ENCODE measurements around the gene CERK. TPM values are rescaled to one million over a fixed set of nuclear protein-coding genes. Genes with fewer than 3 reads are reported as not detected.

Gene CERK
- polyA plus RNA-seq, 1 of the 3 experiments (the other 2 are of a cell fraction): 32.6 TPM

DNA sequence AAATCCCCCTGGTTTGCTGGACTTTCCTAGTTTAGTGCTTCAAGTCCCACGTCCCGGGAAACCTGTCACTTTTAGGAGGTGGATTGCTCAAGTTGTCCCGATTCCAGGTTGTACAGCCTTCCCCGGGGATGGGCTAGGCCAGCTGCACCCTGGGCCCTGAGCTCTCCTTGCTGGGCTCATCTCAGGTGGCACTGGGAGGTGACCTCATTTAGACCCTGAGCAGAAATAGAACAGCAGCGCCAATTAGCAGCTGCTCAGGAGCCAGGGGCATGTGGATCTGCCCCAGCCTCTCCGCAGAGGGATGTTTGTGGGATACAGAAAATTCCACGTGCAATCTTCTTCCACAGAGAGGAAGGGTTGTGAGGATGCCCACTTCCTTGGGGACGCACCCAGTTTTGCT, 9.6 kb upstream of the CERK start (continued):
- TF ChIP-seq, protein P1, sequence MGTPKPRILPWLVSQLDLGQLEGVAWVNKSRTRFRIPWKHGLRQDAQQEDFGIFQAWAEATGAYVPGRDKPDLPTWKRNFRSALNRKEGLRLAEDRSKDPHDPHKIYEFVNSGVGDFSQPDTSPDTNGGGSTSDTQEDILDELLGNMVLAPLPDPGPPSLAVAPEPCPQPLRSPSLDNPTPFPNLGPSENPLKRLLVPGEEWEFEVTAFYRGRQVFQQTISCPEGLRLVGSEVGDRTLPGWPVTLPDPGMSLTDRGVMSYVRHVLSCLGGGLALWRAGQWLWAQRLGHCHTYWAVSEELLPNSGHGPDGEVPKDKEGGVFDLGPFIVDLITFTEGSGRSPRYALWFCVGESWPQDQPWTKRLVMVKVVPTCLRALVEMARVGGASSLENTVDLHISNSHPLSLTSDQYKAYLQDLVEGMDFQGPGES (IDR thresholded peaks at IDR 0.05; ENCODE audit: low read depth, low read length): no peak

DNA sequence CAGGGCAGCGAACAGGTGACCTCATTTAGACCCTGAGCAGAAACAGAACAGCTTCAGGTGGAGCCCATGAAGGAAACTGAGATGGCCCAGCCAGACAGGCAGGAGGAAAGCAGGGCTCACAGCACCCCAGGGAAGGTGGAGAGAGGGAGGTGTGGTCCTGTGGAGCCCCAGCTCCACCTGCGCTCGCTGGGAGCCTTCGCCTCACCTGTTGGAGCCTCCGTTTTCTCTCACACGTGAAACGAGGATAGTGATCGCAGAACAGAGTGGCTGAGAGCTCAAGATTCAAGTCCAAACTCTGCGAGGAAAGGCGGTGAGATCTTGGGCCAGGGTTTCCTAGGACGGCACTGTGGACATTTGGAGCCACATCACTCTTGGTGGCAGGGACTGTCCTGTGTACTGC, 8.6 kb upstream of the CERK start:
- POLR2A ChIA-PET: no interaction called here
- Histone ChIP-seq H2AFZ (ENCODE audit: low read depth) (no peak overlapping the region), H3K4me2 (no peak overlapping the region), H3K9me2 (no peaks in the 10 kb centered on the region), H3K27ac (ENCODE audit: low read depth in 2 of 2, low read length in 1 of 2) (no peak overlapping the region), H3K36me3 (replicated peaks in 1 of 2; ENCODE audit: control insufficient read depth in 1 of 2, insufficient read depth in 2 of 2, low read length in 1 of 2) (no peaks in the 10 kb centered on the region), H3K9ac (no peak overlapping the region), H3K4me3 (ENCODE audit: low read depth in 2 of 2, low read length in 1 of 2) (no peak overlapping the region), H3F3A (replicated peaks; ENCODE audit: insufficient read depth) (no peaks in the 10 kb centered on the region), H3K79me2 (ENCODE audit: insufficient read depth) (no peaks in the 10 kb centered on the region), H3K27me3 (ENCODE audit: insufficient read depth) (no peaks in the 10 kb centered on the region), H4K20me1 (ENCODE audit: insufficient read depth) (no peaks in the 10 kb centered on the region), H3K4me1 (ENCODE audit: control insufficient read depth in 1 of 2, insufficient read depth in 2 of 2, low read depth in 1 of 2, low read length in 1 of 2) (peaks cover 11 to 23% of the 10 kb centered on the region in 2 experiments; a peak in 2 of 4 replicates), H3K9me3 (no peaks in the 10 kb centered on the region)
- no peak for DNase-seq
- CTCF ChIA-PET: interaction anchor here (1.1 kb wide), 1 partner anchor 12 kb away, joined by 3 read pairs; no protein-coding TSS in a partner anchor
- 97% methylated on average over 6 of the region's 11 CpGs for WGBS (ENCODE audit: low lambda C conversion rate)
- TF ChIP-seq EP300 (IDR thresholded peaks at IDR 0.05; ENCODE audit: borderline replicate concordance in 1 of 2, low read depth in 1 of 2, low read length in 1 of 2): no peak
- TF ChIP-seq, protein P2, sequence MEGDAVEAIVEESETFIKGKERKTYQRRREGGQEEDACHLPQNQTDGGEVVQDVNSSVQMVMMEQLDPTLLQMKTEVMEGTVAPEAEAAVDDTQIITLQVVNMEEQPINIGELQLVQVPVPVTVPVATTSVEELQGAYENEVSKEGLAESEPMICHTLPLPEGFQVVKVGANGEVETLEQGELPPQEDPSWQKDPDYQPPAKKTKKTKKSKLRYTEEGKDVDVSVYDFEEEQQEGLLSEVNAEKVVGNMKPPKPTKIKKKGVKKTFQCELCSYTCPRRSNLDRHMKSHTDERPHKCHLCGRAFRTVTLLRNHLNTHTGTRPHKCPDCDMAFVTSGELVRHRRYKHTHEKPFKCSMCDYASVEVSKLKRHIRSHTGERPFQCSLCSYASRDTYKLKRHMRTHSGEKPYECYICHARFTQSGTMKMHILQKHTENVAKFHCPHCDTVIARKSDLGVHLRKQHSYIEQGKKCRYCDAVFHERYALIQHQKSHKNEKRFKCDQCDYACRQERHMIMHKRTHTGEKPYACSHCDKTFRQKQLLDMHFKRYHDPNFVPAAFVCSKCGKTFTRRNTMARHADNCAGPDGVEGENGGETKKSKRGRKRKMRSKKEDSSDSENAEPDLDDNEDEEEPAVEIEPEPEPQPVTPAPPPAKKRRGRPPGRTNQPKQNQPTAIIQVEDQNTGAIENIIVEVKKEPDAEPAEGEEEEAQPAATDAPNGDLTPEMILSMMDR (IDR thresholded peaks at IDR 0.05): no peak
- no peak for TF ChIP-seq MXI1 (IDR thresholded peaks at IDR 0.05; ENCODE audit: low read depth, low read length)
- TF ChIP-seq ELF1 (IDR thresholded peaks at IDR 0.05): no peak
- no peak for TF ChIP-seq SIN3A (IDR thresholded peaks at IDR 0.05; ENCODE audit: borderline replicate concordance, low read depth, low read length)
- no peak for TF ChIP-seq POLR2AphosphoS5 (IDR thresholded peaks at IDR 0.05; ENCODE audit: low read depth, low read length)
- TF ChIP-seq RXRA (IDR thresholded peaks at IDR 0.05; ENCODE audit: borderline replicate concordance, low read depth): no peak
- TF ChIP-seq, protein P3, sequence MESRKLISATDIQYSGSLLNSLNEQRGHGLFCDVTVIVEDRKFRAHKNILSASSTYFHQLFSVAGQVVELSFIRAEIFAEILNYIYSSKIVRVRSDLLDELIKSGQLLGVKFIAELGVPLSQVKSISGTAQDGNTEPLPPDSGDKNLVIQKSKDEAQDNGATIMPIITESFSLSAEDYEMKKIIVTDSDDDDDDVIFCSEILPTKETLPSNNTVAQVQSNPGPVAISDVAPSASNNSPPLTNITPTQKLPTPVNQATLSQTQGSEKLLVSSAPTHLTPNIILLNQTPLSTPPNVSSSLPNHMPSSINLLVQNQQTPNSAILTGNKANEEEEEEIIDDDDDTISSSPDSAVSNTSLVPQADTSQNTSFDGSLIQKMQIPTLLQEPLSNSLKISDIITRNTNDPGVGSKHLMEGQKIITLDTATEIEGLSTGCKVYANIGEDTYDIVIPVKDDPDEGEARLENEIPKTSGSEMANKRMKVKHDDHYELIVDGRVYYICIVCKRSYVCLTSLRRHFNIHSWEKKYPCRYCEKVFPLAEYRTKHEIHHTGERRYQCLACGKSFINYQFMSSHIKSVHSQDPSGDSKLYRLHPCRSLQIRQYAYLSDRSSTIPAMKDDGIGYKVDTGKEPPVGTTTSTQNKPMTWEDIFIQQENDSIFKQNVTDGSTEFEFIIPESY (IDR thresholded peaks at IDR 0.05; ENCODE audit: borderline replicate concordance, low read depth): no peak
- TF ChIP-seq PBX3 (IDR thresholded peaks at IDR 0.05): no peak
- no peak for TF ChIP-seq CHD2 (IDR thresholded peaks at IDR 0.05; ENCODE audit: low read length, partially characterized antibody)
- TF ChIP-seq YY1 (IDR thresholded peaks at IDR 0.05; ENCODE audit: low read depth): no peak
- no peak for TF ChIP-seq RFX5 (IDR thresholded peaks at IDR 0.05; ENCODE audit: low read length)
- TF ChIP-seq EZH2phosphoT487 (IDR thresholded peaks at IDR 0.05; ENCODE audit: borderline replicate concordance, low read depth): no peak
- no peak for TF ChIP-seq JUND (IDR thresholded peaks at IDR 0.05)
- no peak for TF ChIP-seq NRF1 (IDR thresholded peaks at IDR 0.05; ENCODE audit: low read depth, low read length)
- TF ChIP-seq TAF1 (IDR thresholded peaks at IDR 0.05; ENCODE audit: borderline replicate concordance, low read depth, low read length): no peak
- TF ChIP-seq RCOR1 (IDR thresholded peaks at IDR 0.05; ENCODE audit: low read length): no peak
- TF ChIP-seq USF1 (IDR thresholded peaks at IDR 0.05; ENCODE audit: borderline replicate concordance, low read depth): no peak
- TF ChIP-seq SMC3 (IDR thresholded peaks at IDR 0.05; ENCODE audit: low read depth, low read length): no peak
- TF ChIP-seq, protein P4, sequence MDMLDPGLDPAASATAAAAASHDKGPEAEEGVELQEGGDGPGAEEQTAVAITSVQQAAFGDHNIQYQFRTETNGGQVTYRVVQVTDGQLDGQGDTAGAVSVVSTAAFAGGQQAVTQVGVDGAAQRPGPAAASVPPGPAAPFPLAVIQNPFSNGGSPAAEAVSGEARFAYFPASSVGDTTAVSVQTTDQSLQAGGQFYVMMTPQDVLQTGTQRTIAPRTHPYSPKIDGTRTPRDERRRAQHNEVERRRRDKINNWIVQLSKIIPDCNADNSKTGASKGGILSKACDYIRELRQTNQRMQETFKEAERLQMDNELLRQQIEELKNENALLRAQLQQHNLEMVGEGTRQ (IDR thresholded peaks at IDR 0.05; ENCODE audit: borderline replicate concordance, low read depth, low read length): no peak
